T-helper 1 cell treated with Interleukin-12 subunit alpha and Interleukin-12 subunit beta and Interleukin-4 antibody, amounts not matched to agents 30 ng/mL and 1 ng/mL, for 36 hours (primary cell): ENCODE measurements around the gene NUTM2G. TPM values are rescaled to one million over a fixed set of nuclear protein-coding genes. Genes with fewer than 3 reads are reported as not detected.
"Not testable (repeated sequence)": the region's sequence is repeated elsewhere in the genome, so short reads cannot be mapped to it uniquely, and the experiment has no call there.

Source experiments
- intact Hi-C: fragments of 100-400 bp; cut with micrococcal nuclease; formaldehyde crosslinking; loops from one replicate; pipeline ENCODE4 v1.15.1; 2024
- total RNA-seq: library from RNA; stranded (reverse); gene quantifications from 2 replicates; pipeline ENCODE4 v1.2.3, GENCODE V29; 2022

The NUTM2G gene
- total RNA-seq, 1 donor from 2014 or later: not detected

DNA sequence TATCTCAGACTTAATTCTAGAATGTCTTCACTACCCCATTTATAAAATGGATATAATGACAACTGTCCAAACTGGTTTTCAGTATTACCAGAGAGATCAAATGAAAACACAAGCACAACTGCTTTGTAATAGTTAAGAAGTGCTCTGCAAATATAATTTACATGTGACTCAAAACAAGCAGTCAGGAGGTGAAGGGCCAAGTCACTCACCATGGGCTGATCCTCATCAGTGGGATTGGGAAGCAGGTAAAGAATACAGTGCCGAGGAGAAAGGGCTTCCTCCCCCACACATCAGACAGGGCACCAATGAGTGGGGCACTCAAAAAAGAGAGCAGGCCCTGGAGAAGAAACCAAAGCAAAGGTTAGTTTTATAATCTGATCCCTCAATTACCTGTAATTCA lies 20.7 kb downstream of the NUTM2G start:
- intact Hi-C loops: not testable (repeated sequence)

GRCh38 chr9:96950539-96950938 lies 21.9 kb downstream of the NUTM2G start:
- intact Hi-C loops: not testable (repeated sequence)

- intact Hi-C loops: not testable (repeated sequence)
Observed at GRCh38 chr9:96967591-96967990, 38.9 kb downstream of the NUTM2G start.

- intact Hi-C loops: not testable (repeated sequence)
Observed at GRCh38 chr9:96972552-96972951, 43.9 kb downstream of the NUTM2G start.

GRCh38 chr9:96974037-96974436 lies 45.4 kb downstream of the NUTM2G start:
- intact Hi-C loops: not testable (repeated sequence)

- intact Hi-C loops: not testable (repeated sequence)
Observed at GRCh38 chr9:96983496-96984122, 55.0 kb downstream of the NUTM2G start.

DNA sequence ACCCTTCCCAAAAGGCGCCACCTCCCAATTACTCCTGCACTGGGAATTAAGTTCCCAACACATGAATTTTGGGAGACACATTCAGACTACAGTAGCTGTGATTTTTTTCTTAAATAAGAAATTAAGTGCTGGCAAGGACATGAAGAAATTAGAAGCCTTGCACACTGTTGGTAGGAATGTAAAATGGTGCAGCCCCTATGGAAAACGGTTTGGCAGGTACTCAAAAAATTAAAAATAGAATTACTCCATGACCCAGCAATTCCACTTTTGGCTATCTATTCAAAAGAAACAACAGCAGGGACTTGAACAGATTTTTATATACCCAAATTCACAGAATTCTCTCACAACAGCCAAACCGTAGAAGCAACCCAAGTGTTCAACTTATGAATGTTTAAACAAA lies 55.5 kb downstream of the NUTM2G start:
- intact Hi-C loops: not testable (repeated sequence)

DNA sequence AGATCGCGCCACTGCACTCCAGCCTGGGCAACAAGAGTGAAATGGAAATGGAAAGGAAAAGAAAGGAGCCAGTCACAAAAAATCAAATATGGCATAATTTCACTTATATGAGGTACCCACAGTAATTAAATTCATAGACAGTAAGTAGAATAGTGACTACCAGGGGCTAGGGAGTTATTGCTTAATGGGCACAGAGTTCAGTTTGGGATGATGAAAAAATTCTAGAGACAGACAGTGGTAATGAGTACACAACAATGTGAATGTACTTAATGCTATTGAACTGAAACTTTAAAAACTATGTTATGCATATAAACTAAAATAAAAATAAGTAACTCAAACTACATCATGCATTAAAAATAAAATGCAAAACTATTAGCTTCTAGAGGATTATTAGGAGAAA lies 56.2 kb downstream of the NUTM2G start:
- intact Hi-C loops: not testable (repeated sequence)

Other genes with a start within 250 kb of the NUTM2G start
- gene ZNF510, start 150.8 kb upstream of the NUTM2G start, total RNA-seq: 12.0 and 14.3 TPM in 2 replicates
- gene ZNF782, start 74.3 kb upstream of the NUTM2G start, total RNA-seq: 4.5 and 5.0 TPM in 2 replicates
- 0.17 and 0.63 TPM in 2 replicates for gene CTSV, start 110.3 kb downstream of the NUTM2G start, total RNA-seq